Esophagus squamous epithelium (tissue), 4 donors: ENCODE data around the gene SLC2A4.
"Not testable (repeated sequence)": the region's sequence is repeated elsewhere in the genome, so short reads cannot be mapped to it uniquely, and the experiment has no call there.

Source experiments
- CTCF ChIP-seq, 6 experiments: fragments of 450-650 bp in 4 of 6; fragments of 200-600 bp in 2 of 6; sonication (generic) in 2 of 6; IDR thresholded peaks; one replicate each; pipeline ENCODE4 v1.5.1; 2016 to 2019; ENCODE audit warnings: antibody characterized with exemption in 6 of 6, mild to moderate bottlenecking in 4 of 6, moderate library complexity in 4 of 6
- POLR2A ChIP-seq, 4 donors: fragments of 450-650 bp; IDR thresholded peaks; one replicate each; pipeline ENCODE4 v1.6.1; 2017; ENCODE audit warnings: antibody characterized with exemption in 4 of 4, mild to moderate bottlenecking in 4 of 4, moderate library complexity in 3 of 4

GRCh38 chr17:7243838-7244237 is 37.7 kb upstream of the SLC2A4 start:
- TF ChIP-seq CTCF, POLR2A (IDR thresholded peaks at IDR 0.05): not testable (repeated sequence)
